TTC549 (cell line): ENCODE data around the gene DNAAF5.
"Not testable (repeated sequence)": the region's sequence is repeated elsewhere in the genome, so short reads cannot be mapped to it uniquely, and the experiment has no call there.

Experiments used
- FAIRE-seq: peaks from 2 replicates; lab custom pipeline; 2012; peaks lifted over from hg19 to GRCh38; lab: Jason Lieb, UNC

DNAAF5 gene

GRCh38 chr7:730501-731439, 4.3 kb downstream of the DNAAF5 start:
- FAIRE-seq: no peak

DNA sequence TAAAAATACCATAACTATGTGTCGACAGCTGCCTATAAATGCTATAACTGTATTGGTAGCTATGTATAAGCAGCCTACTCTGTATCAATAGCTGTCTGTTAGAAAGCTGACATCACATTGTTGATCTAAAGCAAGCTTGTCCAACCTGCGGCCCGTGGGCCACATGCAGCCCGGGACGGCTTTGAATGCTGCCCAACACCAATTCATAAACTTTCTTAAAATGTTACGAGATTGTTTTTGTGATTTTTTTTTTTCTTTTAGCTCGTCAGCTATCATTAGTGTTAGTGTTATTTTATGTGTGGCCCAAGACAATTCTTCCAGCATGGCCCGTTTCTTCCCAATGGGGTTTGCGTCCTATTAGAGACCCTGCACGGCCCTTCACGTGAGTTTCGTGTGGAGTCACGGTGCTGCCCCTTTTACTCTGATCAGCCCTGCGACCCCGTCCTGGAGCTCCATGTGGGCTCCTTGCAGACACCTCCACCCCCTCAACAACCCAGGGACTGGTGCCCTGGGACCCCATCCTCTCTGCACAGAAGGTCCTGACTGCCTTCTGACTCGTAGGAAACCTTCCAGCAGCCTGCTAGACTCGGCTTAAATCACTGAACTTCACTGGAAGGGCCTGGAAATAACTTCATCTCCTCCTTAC, 5.1 kb downstream of the DNAAF5 start:
- FAIRE-seq: no peak

DNA sequence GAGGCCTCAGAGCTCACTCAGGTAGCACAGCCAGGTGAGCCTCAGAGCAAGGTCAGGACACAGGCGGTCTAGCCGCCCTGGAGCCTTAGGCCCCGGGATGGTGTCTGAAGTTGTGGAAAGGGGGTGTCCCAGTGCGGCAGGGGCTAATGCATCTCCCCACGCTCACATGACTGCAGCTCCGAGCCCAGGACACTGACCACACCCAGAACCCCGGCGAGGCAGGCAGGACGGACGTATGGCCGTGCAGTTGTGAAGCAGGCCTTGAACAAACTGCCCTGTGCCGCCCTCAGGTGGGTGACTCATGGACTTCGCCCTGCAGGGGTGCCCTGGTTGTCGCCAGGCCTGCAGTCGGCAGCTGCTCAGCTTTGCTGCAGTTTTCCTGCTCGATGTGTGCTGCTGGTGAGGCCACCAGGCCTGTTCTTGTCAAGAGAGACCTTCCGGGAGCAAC, 5.6 kb downstream of the DNAAF5 start:
- FAIRE-seq: no peak

- no peak for FAIRE-seq
Observed at GRCh38 chr7:732556-732955, 6.1 kb downstream of the DNAAF5 start.

- no peak for FAIRE-seq
Observed at GRCh38 chr7:734214-734613, 7.7 kb downstream of the DNAAF5 start.

DNA sequence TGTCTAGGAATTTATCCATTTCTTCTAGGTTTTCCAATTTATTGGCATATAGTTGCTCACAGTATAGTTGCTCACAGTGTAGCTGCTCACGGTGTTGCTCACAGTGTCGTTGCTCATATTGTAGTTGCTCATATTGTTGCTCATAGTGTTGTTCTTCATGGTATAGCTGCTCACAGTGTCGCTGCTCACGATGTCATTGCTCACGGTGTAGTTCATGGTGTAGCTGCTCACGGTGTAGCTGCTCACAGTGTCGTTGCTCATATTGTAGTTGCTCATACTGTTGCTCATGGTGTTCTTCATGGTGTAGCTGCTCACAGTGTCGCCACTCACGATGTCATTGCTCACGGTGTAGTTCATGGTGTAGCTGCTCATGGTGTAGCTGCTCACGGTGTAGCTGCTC, 8.3 kb downstream of the DNAAF5 start:
- FAIRE-seq: no peak

- no peak for FAIRE-seq
Observed at GRCh38 chr7:738241-738640, 11.7 kb downstream of the DNAAF5 start.

- FAIRE-seq: no peak
Observed at GRCh38 chr7:738723-739454, 12.4 kb downstream of the DNAAF5 start.

- no peak for FAIRE-seq
Observed at GRCh38 chr7:739455-739982, 13.0 kb downstream of the DNAAF5 start.

- FAIRE-seq: no peak
Observed at GRCh38 chr7:739983-740942, 13.8 kb downstream of the DNAAF5 start.

DNA sequence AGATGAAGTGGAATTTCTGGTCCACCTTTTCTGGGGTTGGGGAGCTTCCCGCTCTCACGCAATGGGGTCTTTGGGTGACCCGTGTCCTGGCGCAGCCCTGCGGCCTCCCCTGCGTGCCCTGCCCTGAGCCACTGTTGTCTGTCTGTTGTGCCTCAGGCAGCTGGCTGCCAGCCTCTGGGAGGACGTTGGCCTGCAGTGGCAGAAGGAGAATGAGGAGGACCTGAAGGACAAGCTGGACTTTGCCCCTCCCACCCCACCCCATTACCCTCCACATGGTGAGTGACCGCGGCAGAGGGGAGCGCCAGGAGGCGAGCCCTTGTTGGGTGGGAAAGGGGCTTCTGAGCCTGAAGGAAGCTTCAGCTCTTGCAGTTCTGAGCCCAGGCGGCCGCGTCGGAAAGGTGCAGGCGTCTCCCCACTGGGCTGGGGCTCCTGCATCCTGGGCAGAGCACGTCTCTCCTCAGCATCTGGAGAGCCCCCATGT, 14.7 kb downstream of the DNAAF5 start:
- FAIRE-seq: no peak

DNA sequence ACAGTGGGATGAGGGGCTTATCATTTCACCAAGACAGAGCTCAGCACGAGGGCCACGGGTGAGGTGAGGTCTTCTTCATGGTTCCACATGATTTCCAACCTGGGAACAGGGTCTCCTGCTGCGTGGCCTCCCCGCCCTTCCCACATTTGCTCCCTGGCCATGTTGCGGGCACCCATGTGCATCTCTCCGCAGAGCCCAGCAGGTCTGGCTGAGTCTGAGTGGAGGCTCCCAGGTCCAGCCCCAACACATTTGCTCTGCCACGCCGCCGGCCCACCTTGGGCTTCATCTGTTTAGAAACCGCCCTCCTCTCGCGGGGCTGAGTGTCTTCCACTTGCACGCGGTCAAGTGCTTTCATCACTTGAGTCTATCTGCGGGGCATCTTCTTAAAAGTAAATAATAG, 15.4 kb downstream of the DNAAF5 start:
- FAIRE-seq: no peak

DNA sequence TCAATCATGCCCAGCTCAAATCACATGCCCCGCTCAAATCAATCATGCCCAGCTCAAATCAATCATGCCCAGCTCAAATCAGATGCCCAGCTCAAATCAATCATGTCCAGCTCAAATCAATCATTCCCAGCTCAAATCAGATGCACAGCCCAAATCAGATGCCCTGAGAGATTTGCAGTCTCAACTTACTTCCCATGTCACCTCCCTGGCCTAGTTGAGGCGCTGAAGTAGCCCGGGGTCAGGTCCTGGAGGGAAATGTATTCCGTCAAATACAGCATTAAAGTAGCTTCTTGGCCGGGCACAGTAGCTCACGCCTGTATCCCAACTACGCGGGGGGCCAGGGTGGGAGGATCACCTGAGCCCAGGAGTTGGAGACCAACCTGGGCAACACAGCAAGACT, 16.3 kb downstream of the DNAAF5 start:
- FAIRE-seq: no peak

DNA sequence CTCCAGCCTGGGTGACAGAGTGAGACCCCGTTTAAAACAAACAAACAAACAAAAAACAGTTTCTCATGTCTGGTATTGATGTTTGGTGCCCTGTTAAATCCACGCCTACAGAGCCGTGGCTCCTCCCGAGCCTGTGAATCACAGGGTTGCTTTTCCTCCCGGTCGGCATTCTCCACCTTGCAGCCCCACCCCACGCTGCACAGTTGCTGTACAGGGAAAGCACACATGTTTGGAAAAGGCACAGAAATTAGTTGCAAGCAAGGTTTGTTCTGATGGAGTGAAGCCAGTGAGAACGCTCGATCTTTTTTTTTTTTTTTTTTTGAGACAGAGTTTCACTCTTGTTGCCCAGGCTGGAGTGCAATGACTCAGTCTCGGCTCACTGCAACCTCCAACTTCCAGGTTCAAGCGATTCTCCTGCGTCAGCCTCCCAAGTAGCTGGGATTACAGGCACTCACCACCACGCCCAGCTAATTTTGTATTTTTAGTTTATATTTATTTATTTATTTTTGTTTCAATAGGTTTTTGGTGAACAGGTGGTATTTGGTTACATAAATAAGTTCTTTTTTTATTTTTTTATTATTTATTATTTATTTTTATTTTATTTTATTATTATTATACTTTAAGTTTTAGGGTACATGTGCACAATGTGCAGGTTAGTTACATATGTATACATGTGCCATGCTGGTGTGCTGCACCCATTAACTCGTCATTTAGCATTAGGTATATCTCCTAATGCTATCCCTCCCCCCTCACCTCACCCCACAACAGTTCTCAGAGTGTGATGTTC, 17.0 kb downstream of the DNAAF5 start:
- not testable (repeated sequence) for FAIRE-seq

GRCh38 chr7:744128-744520, 17.6 kb downstream of the DNAAF5 start:
- not testable (repeated sequence) for FAIRE-seq

DNA sequence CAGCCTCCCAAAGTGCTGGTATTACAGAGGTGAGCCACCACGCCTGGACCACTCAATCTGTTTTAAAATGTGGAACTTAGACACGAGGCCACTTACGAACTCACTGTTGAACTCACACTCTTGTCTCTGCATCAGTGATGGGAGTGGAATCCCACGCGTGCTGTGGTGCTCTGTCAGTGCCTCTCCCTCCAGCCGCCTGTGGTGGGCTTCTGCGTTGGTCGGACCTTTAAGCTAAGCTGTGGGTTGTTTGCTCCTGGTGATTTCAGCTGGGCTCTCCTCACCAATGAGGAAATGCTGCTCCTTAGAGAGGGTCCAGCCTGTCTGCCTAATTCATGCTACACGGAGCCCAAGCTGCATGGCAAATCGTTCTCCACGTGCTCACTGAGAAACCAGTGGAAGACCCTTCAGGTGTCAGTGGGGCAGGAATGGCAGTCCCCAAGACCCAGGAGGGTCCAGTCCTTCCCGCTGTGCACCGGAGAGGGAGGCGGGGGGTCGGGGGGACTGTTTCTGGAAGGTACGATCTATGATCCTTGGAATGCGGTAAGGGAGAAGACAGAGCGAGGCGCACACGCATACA, 18.4 kb downstream of the DNAAF5 start:
- FAIRE-seq: no peak

GRCh38 chr7:745431-746154, 19.1 kb downstream of the DNAAF5 start:
- no peak for FAIRE-seq

DNA sequence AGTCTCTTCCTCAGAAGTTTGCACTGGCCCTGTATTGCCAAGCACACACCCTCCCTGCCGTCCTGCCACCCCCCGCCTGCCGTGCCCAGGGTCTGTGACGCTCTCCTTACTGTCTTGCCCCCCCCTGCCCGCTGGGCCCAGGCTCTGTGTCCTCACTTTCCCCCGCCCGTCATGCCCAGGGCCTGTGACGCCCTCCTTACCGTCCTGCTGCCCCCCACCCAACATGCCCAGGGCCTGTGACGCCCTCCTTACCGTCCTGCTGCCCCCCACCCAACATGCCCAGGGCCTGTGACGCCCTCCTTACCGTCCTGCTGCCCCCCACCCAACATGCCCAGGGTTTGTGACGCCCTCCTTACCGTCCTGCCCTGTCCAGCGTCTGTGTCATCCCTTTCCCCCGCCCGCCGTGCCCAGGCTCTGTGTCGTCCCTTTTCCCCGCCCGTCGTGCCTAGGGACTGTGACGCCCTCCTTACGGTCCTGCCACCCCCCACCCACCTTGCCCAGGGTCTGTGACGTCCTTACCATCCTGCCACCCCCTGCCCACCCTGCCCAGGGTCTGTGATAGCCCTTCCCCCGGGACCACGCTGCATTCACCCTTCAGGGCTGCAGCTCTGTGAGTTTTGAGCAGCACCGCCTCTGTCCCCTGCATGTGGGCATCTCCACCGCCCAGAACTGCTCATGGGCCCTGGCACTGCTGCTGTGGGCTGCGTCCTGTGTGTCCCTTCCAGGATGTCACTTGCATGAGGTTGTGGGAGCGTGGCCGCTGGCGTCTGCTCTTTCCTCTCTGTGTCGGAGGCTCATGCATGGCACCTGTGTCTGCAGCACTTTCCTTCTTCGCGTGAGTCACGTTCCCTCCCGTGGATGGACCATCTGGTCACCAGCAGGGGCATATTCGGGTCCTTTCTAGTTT, 19.9 kb downstream of the DNAAF5 start:
- FAIRE-seq: no peak
